ENCODE results near the gene ZNF616. TPM values are rescaled to one million over a fixed set of nuclear protein-coding genes. Genes with fewer than 3 reads are reported as not detected.

Gene ZNF616
- total and polyA plus RNA-seq, 2 of the 8 experiments (the other 6 are each of a cell fraction or from before 2014, with no cell fraction given), result 5.7 to 40.5 TPM

- Histone ChIP-seq H3K23me2 (ENCODE audit: low read depth, low read length) (no peaks in the 10 kb centered on the region), H2BK120ac (replicated peaks; ENCODE audit: low read depth, low read length) (no peak overlapping the region), H3K9me3 (ENCODE audit: insufficient read depth in 2 of 2, low read depth in 1 of 2, low read length in 1 of 2) (peaks cover 63 to 78% of the 10 kb centered on the region in 2 experiments), H2BK12ac (ENCODE audit: low read depth, low read length) (no peak overlapping the region), H4K5ac (ENCODE audit: insufficient read length, low read depth, low read length) (no peak overlapping the region), H2BK15ac (ENCODE audit: low read length) (no peak overlapping the region), H3K4me2 (ENCODE audit: insufficient read depth in 1 of 2, low read depth in 2 of 2, low read length in 2 of 2) (no peak overlapping the region), H2AK5ac (ENCODE audit: low read depth, low read length) (no peak overlapping the region), H3K14ac (ENCODE audit: insufficient read length) (no peak overlapping the region), H3K79me1 (ENCODE audit: low read depth, low read length) (no peaks in the 10 kb centered on the region; the same call in 1 of the 2 replicates), H3K23ac (ENCODE audit: insufficient read length) (no peak overlapping the region), H3K36me3 (ENCODE audit: control insufficient read depth in 2 of 4, insufficient read depth in 4 of 4, low read length in 3 of 4) (peaks cover 0 to 73% (median 39%) of the 10 kb centered on the region in 4 experiments; a peak in 6 of 8 replicates), H4K8ac (ENCODE audit: extremely low read depth, insufficient read depth, low read length) (no peak overlapping the region), H3K18ac (ENCODE audit: extremely low read depth, low read length) (no peak overlapping the region), H2BK20ac (ENCODE audit: low read length) (no peak overlapping the region), H3K4me3 (ENCODE audit: extremely low read depth in 1 of 4, insufficient read depth in 2 of 4, low read depth in 3 of 4, low read length in 4 of 4) (no peak overlapping the region), H3K9ac (replicated peaks in 1 of 4; ENCODE audit: extremely low read depth in 1 of 4, low read depth in 3 of 4, low read length in 3 of 4) (no peak overlapping the region), H3K4me1 (replicated peaks in 1 of 4; ENCODE audit: control insufficient read depth in 3 of 4, insufficient read depth in 4 of 4, low read length in 3 of 4) (no peaks in the 10 kb centered on the region), H4K91ac (replicated peaks; ENCODE audit: insufficient read length, low read length) (no peak overlapping the region), H3K4ac (replicated peaks; ENCODE audit: insufficient read length, low read depth, low read length) (no peak overlapping the region), H2AFZ (ENCODE audit: low read length) (no peak overlapping the region), H3K79me2 (ENCODE audit: control insufficient read depth in 1 of 2, insufficient read depth in 2 of 2, low read length in 2 of 2) (no peaks in the 10 kb centered on the region), H3K56ac (replicated peaks; ENCODE audit: insufficient read length, low read depth, low read length) (no peak overlapping the region), H3K27ac (ENCODE audit: low read depth, low read length) (no peak overlapping the region), H4K20me1 (replicated peaks in 1 of 2; ENCODE audit: control insufficient read depth in 1 of 2, insufficient read depth in 2 of 2, low read length in 2 of 2) (no peaks in the 10 kb centered on the region), H3K27me3 (replicated peaks in 1 of 4; ENCODE audit: control insufficient read depth in 3 of 4, extremely low read depth in 1 of 4, insufficient read depth in 3 of 4, low read length in 3 of 4) (no peaks in the 10 kb centered on the region), H2BK5ac (ENCODE audit: low read depth, low read length) (no peak overlapping the region)
- ChIA-PET CTCF (ENCODE audit: partially characterized antibody) (interaction anchor here (0.6 to 0.9 kb wide), 2 partner anchors 10 to 422 kb away, joined by 4 read pairs; no protein-coding TSS in a partner anchor), POLR2A (ENCODE audit: partially characterized antibody) (no interaction called here)
- WGBS, 2 experiments (ENCODE audit: extremely low coverage in 1 of 2, insufficient coverage in 1 of 2, insufficient read length in 1 of 2, insufficient replicate concordance in 2 of 2, low coverage in 1 of 2, low lambda C conversion rate in 2 of 2, missing lambda C conversion rate in 1 of 2), result 95% methylated on average over 6 of the region's 6 CpGs; no CpG with 5 or more reads in 1 of the 2 experiments
- TF ChIP-seq TBP (IDR thresholded peaks at IDR 0.05; ENCODE audit: low read depth, low read length) (no peak), POLR2AphosphoS5 (IDR thresholded peaks at IDR 0.05; ENCODE audit: low read depth, low read length) (no peak)
- no peak for DNase-seq (ENCODE audit: low read depth in 1 of 2, low spot score in 2 of 2)
- FAIRE-seq, result no peak
Measured at GRCh38 chr19:52065399-52065798, 74.3 kb downstream of the ZNF616 start.

Small RNA genes lying within 50 kb of the gene (small RNA-seq; reads per million reads assigned to genes)
- gene RPL37P23 (ENCODE audit: insufficient read depth), result not detected

Other genes with a start within 250 kb of the ZNF616 start
- 44.0 and 51.7 TPM in 2 replicates for gene ZNF649, start 234.9 kb downstream of the ZNF616 start, total RNA-seq (2021; fragmentation: NEBNext Ultra II Directional; extraction: Animal tissue kit (Norgen Biotek cat#: 25700))
- gene ZNF649, start 234.9 kb downstream of the ZNF616 start, polyA plus RNA-seq (2011; rRNA removed), result 13.3 and 24.7 TPM in 2 replicates
- gene ZNF613, start 212.5 kb downstream of the ZNF616 start, total RNA-seq (2021; fragmentation: NEBNext Ultra II Directional; extraction: Animal tissue kit (Norgen Biotek cat#: 25700)), result 7.5 and 14.2 TPM in 2 replicates
- gene ZNF613, start 212.5 kb downstream of the ZNF616 start, polyA plus RNA-seq (2011; rRNA removed), result 3.8 and 4.7 TPM in 2 replicates
- 5.3 and 6.2 TPM in 2 replicates for gene ZNF350, start 153.1 kb downstream of the ZNF616 start, total RNA-seq (2021; fragmentation: NEBNext Ultra II Directional; extraction: Animal tissue kit (Norgen Biotek cat#: 25700))
- 1.7 and 1.8 TPM in 2 replicates for gene ZNF350, start 153.1 kb downstream of the ZNF616 start, polyA plus RNA-seq (2011; rRNA removed)
- 7.5 and 9.6 TPM in 2 replicates for gene ZNF615, start 131.7 kb downstream of the ZNF616 start, total RNA-seq (2021; fragmentation: NEBNext Ultra II Directional; extraction: Animal tissue kit (Norgen Biotek cat#: 25700))
- 1.9 and 2.8 TPM in 2 replicates for gene ZNF615, start 131.7 kb downstream of the ZNF616 start, polyA plus RNA-seq (2011; rRNA removed)
- gene ZNF614, start 111.6 kb downstream of the ZNF616 start, total RNA-seq (2021; fragmentation: NEBNext Ultra II Directional; extraction: Animal tissue kit (Norgen Biotek cat#: 25700)), result 18.2 and 18.7 TPM in 2 replicates
- gene ZNF614, start 111.6 kb downstream of the ZNF616 start, polyA plus RNA-seq (2011; rRNA removed), result 3.3 and 4.7 TPM in 2 replicates
- gene ZNF432, start 91.1 kb downstream of the ZNF616 start, total RNA-seq (2021; fragmentation: NEBNext Ultra II Directional; extraction: Animal tissue kit (Norgen Biotek cat#: 25700)), result 7.1 and 8.3 TPM in 2 replicates
- gene ZNF432, start 91.1 kb downstream of the ZNF616 start, polyA plus RNA-seq (2011; rRNA removed), result 1.8 and 2.0 TPM in 2 replicates
- gene ZNF841, start 44.2 kb downstream of the ZNF616 start, total RNA-seq (2021; fragmentation: NEBNext Ultra II Directional; extraction: Animal tissue kit (Norgen Biotek cat#: 25700)), result 17.4 and 17.9 TPM in 2 replicates
- 4.1 and 5.1 TPM in 2 replicates for gene ZNF841, start 44.2 kb downstream of the ZNF616 start, polyA plus RNA-seq (2011; rRNA removed)
- 27.2 and 31.9 TPM in 2 replicates for gene ZNF836, start 31.7 kb upstream of the ZNF616 start, total RNA-seq (2021; fragmentation: NEBNext Ultra II Directional; extraction: Animal tissue kit (Norgen Biotek cat#: 25700))
- 5.6 and 6.8 TPM in 2 replicates for gene ZNF836, start 31.7 kb upstream of the ZNF616 start, polyA plus RNA-seq (2011; rRNA removed)
- gene PPP2R1A, start 50.1 kb upstream of the ZNF616 start, total RNA-seq (2021; fragmentation: NEBNext Ultra II Directional; extraction: Animal tissue kit (Norgen Biotek cat#: 25700)), result 378 and 382 TPM in 2 replicates
- 380 and 428 TPM in 2 replicates for gene PPP2R1A, start 50.1 kb upstream of the ZNF616 start, polyA plus RNA-seq (2011; rRNA removed)
- gene ZNF766, start 129.6 kb upstream of the ZNF616 start, total RNA-seq (2021; fragmentation: NEBNext Ultra II Directional; extraction: Animal tissue kit (Norgen Biotek cat#: 25700)), result 31.9 and 34.6 TPM in 2 replicates
- 4.5 and 8.3 TPM in 2 replicates for gene ZNF766, start 129.6 kb upstream of the ZNF616 start, polyA plus RNA-seq (2011; rRNA removed)
- gene ZNF480, start 157.2 kb upstream of the ZNF616 start, total RNA-seq (2021; fragmentation: NEBNext Ultra II Directional; extraction: Animal tissue kit (Norgen Biotek cat#: 25700)), result 27.5 and 32.9 TPM in 2 replicates
- 1.2 and 3.4 TPM in 2 replicates for gene ZNF480, start 157.2 kb upstream of the ZNF616 start, polyA plus RNA-seq (2011; rRNA removed)
- gene ZNF610, start 196.3 kb upstream of the ZNF616 start, total RNA-seq (2021; fragmentation: NEBNext Ultra II Directional; extraction: Animal tissue kit (Norgen Biotek cat#: 25700)), result 4.9 and 5.4 TPM in 2 replicates
- 2.4 and 3.4 TPM in 2 replicates for gene ZNF610, start 196.3 kb upstream of the ZNF616 start, polyA plus RNA-seq (2011; rRNA removed)
- gene ZNF880, start 230.0 kb upstream of the ZNF616 start, total RNA-seq (2021; fragmentation: NEBNext Ultra II Directional; extraction: Animal tissue kit (Norgen Biotek cat#: 25700)), result 8.4 and 11.4 TPM in 2 replicates
- 22.7 and 25.9 TPM in 2 replicates for gene ZNF880, start 230.0 kb upstream of the ZNF616 start, polyA plus RNA-seq (2011; rRNA removed)

Data from H1 (cell line).